Glutamatergic neuron (in vitro differentiated cells): ENCODE data around the gene FNIP2. TPM values are rescaled to one million over a fixed set of nuclear protein-coding genes. Genes with fewer than 3 reads are reported as not detected.
"Not testable (repeated sequence)": the region's sequence is repeated elsewhere in the genome, so short reads cannot be mapped to it uniquely, and the experiment has no call there.

Experiments
- DNase-seq: peaks from one replicate; pipeline ENCODE4 v3.0.0; 2022
- H3K27ac Mint-ChIP-seq: one replicate; pipeline ENCODE4 v1.8.0; 2020; ENCODE audit warnings: mild to moderate bottlenecking, mixed read lengths, inconsistent platforms; ENCODE audit not compliant: unreplicated experiment
- H3K27me3 Mint-ChIP-seq: one replicate; pipeline ENCODE4 v1.8.0; 2020; ENCODE audit warnings: mild to moderate bottlenecking, moderate library complexity, mixed read lengths, inconsistent platforms; ENCODE audit not compliant: unreplicated experiment
- H3K36me3 Mint-ChIP-seq: one replicate; pipeline ENCODE4 v1.8.0; 2020; ENCODE audit warnings: mild to moderate bottlenecking, mixed read lengths, inconsistent platforms; ENCODE audit not compliant: unreplicated experiment
- H3K4me1 Mint-ChIP-seq: one replicate; pipeline ENCODE4 v1.8.0; 2020; ENCODE audit warnings: mild to moderate bottlenecking, low read depth, mixed read lengths, inconsistent platforms; ENCODE audit not compliant: unreplicated experiment
- H3K4me3 Mint-ChIP-seq: one replicate; pipeline ENCODE4 v1.8.0; 2020; ENCODE audit warnings: mild to moderate bottlenecking, mixed read lengths, inconsistent platforms; ENCODE audit not compliant: unreplicated experiment
- H3K9me3 Mint-ChIP-seq: one replicate; pipeline ENCODE4 v1.8.0; 2020; ENCODE audit warnings: mild to moderate bottlenecking, moderate library complexity, mixed read lengths, inconsistent platforms; ENCODE audit not compliant: unreplicated experiment
- CTCF ChIP-seq: fragments of 200-600 bp; sonication (generic); IDR thresholded peaks from one replicate; pipeline ENCODE4 v1.5.0; 2021; ENCODE audit not compliant: partially characterized antibody, unreplicated experiment
- total RNA-seq: library from RNA; stranded (reverse); fragmentation: NEBNext Ultra II Directional; extraction: Animal tissue kit (Norgen Biotek cat#: 25700); gene quantifications from one replicate; pipeline ENCODE4 v1.2.1, GENCODE V29; 2021; ENCODE audit not compliant: unreplicated experiment

The FNIP2 gene
- total RNA-seq, 1 donor from 2014 or later: 53.2 TPM

DNA sequence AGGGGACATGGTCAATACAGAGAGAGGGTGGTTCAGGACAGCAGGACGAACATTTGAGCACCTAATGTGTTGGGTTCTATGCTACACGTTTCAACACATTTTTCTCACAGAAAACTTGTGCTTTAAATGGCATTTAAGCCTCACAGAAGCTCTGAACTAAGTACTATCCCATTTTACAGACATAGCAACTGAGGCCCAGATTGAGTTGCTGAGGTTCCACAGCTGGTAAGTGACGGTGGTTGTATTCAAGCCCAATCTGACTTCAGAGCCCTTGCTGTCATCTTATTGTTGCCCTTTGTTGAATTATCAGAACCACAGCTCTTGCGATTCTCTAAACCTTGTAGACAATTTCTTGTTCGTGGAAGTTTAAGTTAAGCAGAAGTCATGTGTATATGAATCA lies 116.7 kb downstream of the FNIP2 start:
- Mint-ChIP-seq H3K9me3 (peaks cover 14% of the 10 kb centered on the region), H3K27me3 (no peaks in the 10 kb centered on the region)
- no peak for TF ChIP-seq CTCF

DNA sequence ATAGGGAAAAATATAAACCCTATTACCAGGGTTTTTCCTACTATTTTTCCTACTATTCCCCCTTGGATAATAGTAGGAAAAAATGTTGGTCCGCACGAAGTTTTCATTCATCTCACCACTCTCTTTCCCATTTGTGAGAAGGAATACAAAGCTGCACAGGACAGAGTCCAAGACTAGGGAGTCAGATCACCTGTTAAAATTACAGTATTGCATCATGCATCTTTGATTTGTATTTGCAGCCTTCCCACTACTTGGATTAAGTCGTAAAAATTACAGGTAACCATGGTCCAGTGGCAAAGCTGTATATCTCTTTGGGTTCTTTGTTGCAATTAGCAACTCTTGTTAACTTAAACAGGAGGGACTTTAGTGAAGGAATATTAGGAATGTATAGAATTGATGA lies 121.5 kb downstream of the FNIP2 start:
- Mint-ChIP-seq H3K27ac (no peak overlapping the region), H3K4me3 (no peak overlapping the region), H3K36me3 (no peaks in the 10 kb centered on the region), H3K27me3 (no peaks in the 10 kb centered on the region), H3K9me3 (peaks cover 3% of the 10 kb centered on the region), H3K4me1 (peaks cover 17% of the 10 kb centered on the region)
- DNase-seq: no peak
- no peak for TF ChIP-seq CTCF

More for the DNA sequence above, 116.7 kb downstream of the FNIP2 start:
- DNase-seq: no peak
- Mint-ChIP-seq H3K27ac (no peak overlapping the region), H3K4me3 (no peak overlapping the region), H3K36me3 (peaks cover 6% of the 10 kb centered on the region), H3K4me1 (peaks cover 9% of the 10 kb centered on the region)

- Mint-ChIP-seq H3K27ac (no peak overlapping the region), H3K36me3 (no peaks in the 10 kb centered on the region), H3K27me3 (no peaks in the 10 kb centered on the region), H3K4me3 (no peak overlapping the region), H3K4me1 (peaks cover 19% of the 10 kb centered on the region), H3K9me3 (peaks cover 2% of the 10 kb centered on the region)
- no peak for DNase-seq
- no peak for TF ChIP-seq CTCF
Measured at GRCh38 chr4:158891256-158891655, 122.4 kb downstream of the FNIP2 start.

DNA sequence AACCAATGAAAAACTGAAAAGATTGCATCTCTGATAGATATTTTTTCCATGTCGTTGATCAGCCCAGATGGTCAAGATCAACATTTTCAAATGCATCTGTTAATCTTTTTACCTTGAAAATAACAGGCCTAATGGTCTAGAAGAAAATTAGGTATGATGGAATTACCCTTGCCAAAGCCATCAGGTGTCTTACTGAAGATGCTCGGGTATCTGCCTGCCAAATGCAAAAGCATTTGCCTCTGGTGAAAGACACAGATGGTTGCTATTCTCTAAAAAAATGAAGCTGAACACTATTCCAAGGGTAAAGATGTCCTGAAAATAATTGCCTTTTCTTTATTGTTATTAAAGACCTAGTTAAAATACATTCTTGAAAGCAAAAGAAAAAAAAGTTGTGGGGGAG lies 126.0 kb downstream of the FNIP2 start:
- H3K4me3 Mint-ChIP-seq: no peak overlapping the region
- no peak overlapping the region for H3K27ac Mint-ChIP-seq
- TF ChIP-seq CTCF: no peak
- peaks cover 6% of the 10 kb centered on the region for H3K9me3 Mint-ChIP-seq
- no peaks in the 10 kb centered on the region for H3K27me3 Mint-ChIP-seq
- peaks cover 16% of the 10 kb centered on the region for H3K36me3 Mint-ChIP-seq
- H3K4me1 Mint-ChIP-seq: peaks cover 13% of the 10 kb centered on the region
- DNase-seq: no peak

- Mint-ChIP-seq H3K4me1 (peaks cover 12% of the 10 kb centered on the region), H3K27ac (no peak overlapping the region), H3K27me3 (peaks cover 4% of the 10 kb centered on the region), H3K4me3 (no peak overlapping the region), H3K9me3 (peaks cover 5% of the 10 kb centered on the region), H3K36me3 (peaks cover 16% of the 10 kb centered on the region)
- DNase-seq: no peak
- no peak for TF ChIP-seq CTCF
Measured at GRCh38 chr4:158895797-158896576, 127.2 kb downstream of the FNIP2 start.

GRCh38 chr4:158896577-158897238 lies 127.9 kb downstream of the FNIP2 start:
- not testable (repeated sequence) for H3K27me3 Mint-ChIP-seq, H3K27ac Mint-ChIP-seq, H3K4me3 Mint-ChIP-seq, H3K9me3 Mint-ChIP-seq, DNase-seq
- Mint-ChIP-seq H3K36me3 (peaks cover 16% of the 10 kb centered on the region), H3K4me1 (peaks cover 10% of the 10 kb centered on the region)

DNA sequence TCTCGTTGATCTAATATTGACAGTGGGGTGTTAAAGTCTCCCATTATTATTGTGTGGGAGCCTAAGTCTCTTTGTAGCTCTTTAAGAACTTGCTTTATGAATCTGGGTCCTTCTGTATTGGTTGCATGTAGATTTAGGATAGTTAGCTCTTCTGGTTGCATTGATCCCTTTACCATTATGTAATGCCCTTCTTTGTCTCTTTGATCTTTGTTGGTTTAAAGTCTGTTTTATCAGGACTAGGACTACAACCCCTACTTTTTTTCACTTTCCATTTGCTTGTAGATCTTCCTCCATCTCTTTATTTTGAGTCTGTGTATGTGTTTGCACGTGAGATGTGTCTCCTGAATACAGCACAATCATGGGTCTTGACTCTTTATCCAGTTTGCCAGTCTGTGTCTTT lies 131.6 kb downstream of the FNIP2 start:
- H3K27me3 Mint-ChIP-seq, H3K4me1 Mint-ChIP-seq, H3K27ac Mint-ChIP-seq, H3K4me3 Mint-ChIP-seq, DNase-seq, H3K9me3 Mint-ChIP-seq: not testable (repeated sequence)
- peaks cover 16% of the 10 kb centered on the region for H3K36me3 Mint-ChIP-seq
